K562 (cell line): ENCODE results near the gene SORT1. TPM values are rescaled to one million over a fixed set of nuclear protein-coding genes. Genes with fewer than 3 reads are reported as not detected.

Source experiments
- ARID1B ChIP-seq: fragments of 450-650 bp; IDR thresholded peaks from 2 replicates; pipeline ENCODE4 v1.6.1; 2016; ENCODE audit warnings: antibody characterized with exemption, mild to moderate bottlenecking, inconsistent platforms
- ARID3B ChIP-seq: fragments of 250-450 bp; sonication (Bioruptor Pico); IDR thresholded peaks from 2 replicates; pipeline ENCODE4 v1.4.0; 2020; ENCODE audit warnings: borderline replicate concordance
- BACH1 ChIP-seq: fragments of 200-800 bp; sonication (Bioruptor generic); IDR thresholded peaks from 2 replicates; pipeline ENCODE4 v1.6.1; 2016; ENCODE audit warnings: missing genetic modification characterization, missing compliant biosample characterization
- BDP1 ChIP-seq: IDR thresholded peaks from 3 replicates; pipeline ENCODE4 v1.6.1; 2011; ENCODE audit not compliant: insufficient read length, insufficient read depth
- C11orf30 ChIP-seq: fragments of 450-650 bp; IDR thresholded peaks from 2 replicates; pipeline ENCODE4 v1.6.1; 2016; ENCODE audit warnings: low read depth, mild to moderate bottlenecking
- CAMTA2 ChIP-seq: fragments of 250-450 bp; sonication (Bioruptor Pico); conservative IDR thresholded peaks from 2 replicates; pipeline ENCODE4 v1.5.1; 2022
- CCNT2 ChIP-seq: IDR thresholded peaks from 2 replicates; pipeline ENCODE4 v1.6.1; 2011; ENCODE audit warnings: borderline replicate concordance, low read depth, mild to moderate bottlenecking, moderate library complexity, mixed read lengths, low read length; ENCODE audit not compliant: insufficient read length; ENCODE audit errors: extremely low read depth
- E2F5 ChIP-seq: sonication (generic); formaldehyde crosslinking; IDR thresholded peaks from 2 replicates; pipeline ENCODE4 v1.8.0; 2022; ENCODE audit warnings: mild to moderate bottlenecking, missing genetic modification reagents
- ETV1 ChIP-seq: fragments of 450-650 bp; conservative IDR thresholded peaks from 2 replicates; pipeline ENCODE4 v1.6.1; 2016; ENCODE audit warnings: missing genetic modification characterization, control low read depth, low read depth, missing compliant biosample characterization
- GABPA ChIP-seq: fragments of 200-800 bp; sonication (Bioruptor generic); conservative IDR thresholded peaks from 2 replicates; pipeline ENCODE4 v1.6.1; 2016; ENCODE audit warnings: low read depth, missing genetic modification characterization, missing compliant biosample characterization
- GTF2B ChIP-seq: IDR thresholded peaks from 2 replicates; pipeline ENCODE4 v1.6.1; 2011; ENCODE audit not compliant: insufficient read length; ENCODE audit errors: extremely low read depth
- HBP1 ChIP-seq: fragments of 450-650 bp; formaldehyde crosslinking; IDR thresholded peaks from 2 replicates; pipeline ENCODE4 v1.4.0; 2022; ENCODE audit warnings: missing genetic modification characterization
- MEF2A ChIP-seq: IDR thresholded peaks from 2 replicates; pipeline ENCODE4 v1.6.1; 2011; ENCODE audit warnings: low read depth, mild to moderate bottlenecking, low read length, moderate library complexity; ENCODE audit not compliant: control insufficient read depth
- SMARCC2 ChIP-seq: fragments of 450-650 bp; IDR thresholded peaks from 2 replicates; pipeline ENCODE4 v1.6.1; 2017; ENCODE audit warnings: antibody characterized with exemption, moderate library complexity, mild to moderate bottlenecking, low read depth
- TCFL5 ChIP-seq: fragments of 250-450 bp; sonication (Bioruptor Pico); conservative IDR thresholded peaks from 2 replicates; pipeline ENCODE4 v1.6.1; 2021; ENCODE audit warnings: mild to moderate bottlenecking, moderate library complexity, matching md5 sums
- ZFP1 ChIP-seq: fragments of 450-650 bp; formaldehyde crosslinking; IDR thresholded peaks from 2 replicates; pipeline ENCODE4 v1.4.0; 2020; ENCODE audit warnings: mild to moderate bottlenecking, mixed read lengths
- ZNF23 ChIP-seq: fragments of 250-450 bp; sonication (Bioruptor Pico); IDR thresholded peaks from 2 replicates; pipeline ENCODE4 v1.4.0; 2020; ENCODE audit warnings: mild to moderate bottlenecking
- ZNF253 ChIP-seq: fragments of 250-450 bp; sonication (Bioruptor Pico); conservative IDR thresholded peaks from 2 replicates; pipeline ENCODE4 v1.6.1; 2021; ENCODE audit warnings: mild to moderate bottlenecking
- ZNF707 ChIP-seq: fragments of 250-450 bp; sonication (Bioruptor Pico); conservative IDR thresholded peaks from 2 replicates; pipeline ENCODE4 v1.8.0; 2022; ENCODE audit warnings: inconsistent platforms, mild to moderate bottlenecking, moderate library complexity
- polyA plus RNA-seq, 8 experiments: library from polyadenylated mRNA; depleted of rRNA in 4 of 8; stranded (reverse) in 5 of 8; unstranded in 3 of 8; fragments of >200 nt; fragmentation: Nextera tagmentation in 2 of 8; fragmentation: Illumina TruSeq in 1 of 8; extraction: Ambion mirVana in 2 of 8; extraction: Trizol in 1 of 8; gene quantifications; 2 replicates each; pipeline versions ENCODE4 v1.2.1 to v1.2.3, GENCODE V29; 2011 to 2014; ENCODE audit warnings: inconsistent platforms in 1 of 8, missing spikeins in 1 of 8
- total RNA-seq, 7 experiments: library from RNA; depleted of rRNA in 6 of 7; stranded (reverse); fragments of >200 nt in 6 of 7; fragmentation: Illumina TruSeq in 2 of 7; extraction: Trizol in 2 of 7; gene quantifications; 2 replicates each; pipeline versions ENCODE4 v1.2.1 to v1.2.3, GENCODE V29; 2011 to 2021; ENCODE audit warnings: low replicate concordance in 1 of 7

Gene SORT1
- total and polyA plus RNA-seq, 9 of the 15 experiments (the other 6 are each of a cell fraction or from before 2014, with no cell fraction given), result 27.4 to 112 (median 65.0) TPM

GRCh38 chr1:109438798-109439297 lies 41.1 kb upstream of the SORT1 start (continued):
- TF ChIP-seq ARID3B (CRISPR knock-in tag), result no peak
- no peak for TF ChIP-seq GTF2B
- peak; percentile 73 for TF ChIP-seq C11orf30
- TF ChIP-seq ZNF253 (CRISPR knock-in tag), result no peak
- no peak for TF ChIP-seq ZNF707 (CRISPR knock-in tag)
- TF ChIP-seq HBP1, result no peak
- peak; percentile 98 for TF ChIP-seq MEF2A
- no peak for TF ChIP-seq TCFL5 (CRISPR knock-in tag)
- peak; percentile 55; the same call in 1 of the 2 replicates for TF ChIP-seq BACH1 (tag)
- TF ChIP-seq CCNT2, result no peak
- TF ChIP-seq BDP1, result no peak
- no peak for TF ChIP-seq GABPA (tag)
- TF ChIP-seq E2F5 (CRISPR knock-in tag), result no peak
- TF ChIP-seq ETV1 (tag), result 0 out of 2 replicates have a peak, but pooled peaks have one; percentile 6
- TF ChIP-seq ZFP1, result no peak
- TF ChIP-seq CAMTA2 (CRISPR knock-in tag), result no peak
- peak; percentile 54 for TF ChIP-seq ARID1B
- no peak for TF ChIP-seq ZNF23 (CRISPR knock-in tag)
- TF ChIP-seq SMARCC2, result peak; percentile 72; the same call in 1 of the 2 replicates
